Ishikawa (cell line): Measurements from ENCODE around the gene HES6.

ENCODE experiments used
- CEBPB ChIP-seq: IDR thresholded peaks from 2 replicates; pipeline ENCODE4 v1.6.1; 2012
- CREB1 ChIP-seq: IDR thresholded peaks from 2 replicates; pipeline ENCODE4 v1.6.1; 2012; ENCODE audit warnings: low read depth
- EGR1 ChIP-seq: IDR thresholded peaks from 2 replicates; pipeline ENCODE4 v1.6.1; 2012
- EP300 ChIP-seq: IDR thresholded peaks from 2 replicates; pipeline ENCODE4 v1.6.1; 2012; ENCODE audit warnings: borderline replicate concordance
- FOXM1 ChIP-seq: IDR thresholded peaks from 2 replicates; pipeline ENCODE4 v1.6.1; 2012; ENCODE audit warnings: low read depth, borderline replicate concordance
- NFIC ChIP-seq: IDR thresholded peaks from 2 replicates; pipeline ENCODE4 v1.6.1; 2012
- RAD21 ChIP-seq: IDR thresholded peaks from 2 replicates; pipeline ENCODE4 v1.6.1; 2012; ENCODE audit warnings: low read depth
- TAF1 ChIP-seq: IDR thresholded peaks from 2 replicates; pipeline ENCODE4 v1.6.1; 2012; ENCODE audit warnings: low read depth, mild to moderate bottlenecking
- TCF12 ChIP-seq: IDR thresholded peaks from 2 replicates; pipeline ENCODE4 v1.6.1; 2012; ENCODE audit warnings: low read depth
- TEAD4 ChIP-seq: IDR thresholded peaks from 2 replicates; pipeline ENCODE4 v1.6.1; 2012
- YY1 ChIP-seq: IDR thresholded peaks from 2 replicates; pipeline ENCODE4 v1.6.1; 2012; ENCODE audit warnings: low read depth
- ZBTB7A ChIP-seq: IDR thresholded peaks from 2 replicates; pipeline ENCODE4 v1.6.1; 2012; ENCODE audit warnings: low read depth
- TF ChIP-seq, protein P1 (sequence below): IDR thresholded peaks from 2 replicates; pipeline ENCODE4 v1.6.1; 2012; ENCODE audit warnings: low read depth, mild to moderate bottlenecking
- TF ChIP-seq, protein P2 (sequence below): IDR thresholded peaks from 2 replicates; pipeline ENCODE4 v1.6.1; 2012
- TF ChIP-seq, protein P3 (sequence below): IDR thresholded peaks from 2 replicates; pipeline ENCODE4 v1.6.1; 2012

Gene HES6

DNA sequence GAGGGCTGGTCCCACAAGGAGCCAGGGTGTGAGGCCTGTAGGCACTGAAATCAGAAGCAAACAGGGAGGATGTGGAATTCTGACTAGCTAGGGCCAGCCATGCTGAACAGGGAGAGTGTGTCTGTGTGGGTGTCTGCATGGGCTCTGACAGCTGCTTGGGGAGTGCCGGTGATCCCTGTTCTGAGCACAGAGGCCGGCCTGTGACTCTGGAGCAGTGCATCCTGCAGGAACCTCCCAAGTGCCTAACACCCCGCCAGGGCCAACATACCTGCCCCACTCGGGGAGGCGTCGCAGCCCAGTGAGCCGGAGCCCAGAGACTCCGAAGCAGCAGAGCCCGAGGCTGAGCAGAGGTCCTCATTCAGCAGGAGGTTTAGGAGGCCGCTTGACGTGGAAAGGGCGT, 11.5 kb upstream of the HES6 start:
- TF ChIP-seq, protein P1, sequence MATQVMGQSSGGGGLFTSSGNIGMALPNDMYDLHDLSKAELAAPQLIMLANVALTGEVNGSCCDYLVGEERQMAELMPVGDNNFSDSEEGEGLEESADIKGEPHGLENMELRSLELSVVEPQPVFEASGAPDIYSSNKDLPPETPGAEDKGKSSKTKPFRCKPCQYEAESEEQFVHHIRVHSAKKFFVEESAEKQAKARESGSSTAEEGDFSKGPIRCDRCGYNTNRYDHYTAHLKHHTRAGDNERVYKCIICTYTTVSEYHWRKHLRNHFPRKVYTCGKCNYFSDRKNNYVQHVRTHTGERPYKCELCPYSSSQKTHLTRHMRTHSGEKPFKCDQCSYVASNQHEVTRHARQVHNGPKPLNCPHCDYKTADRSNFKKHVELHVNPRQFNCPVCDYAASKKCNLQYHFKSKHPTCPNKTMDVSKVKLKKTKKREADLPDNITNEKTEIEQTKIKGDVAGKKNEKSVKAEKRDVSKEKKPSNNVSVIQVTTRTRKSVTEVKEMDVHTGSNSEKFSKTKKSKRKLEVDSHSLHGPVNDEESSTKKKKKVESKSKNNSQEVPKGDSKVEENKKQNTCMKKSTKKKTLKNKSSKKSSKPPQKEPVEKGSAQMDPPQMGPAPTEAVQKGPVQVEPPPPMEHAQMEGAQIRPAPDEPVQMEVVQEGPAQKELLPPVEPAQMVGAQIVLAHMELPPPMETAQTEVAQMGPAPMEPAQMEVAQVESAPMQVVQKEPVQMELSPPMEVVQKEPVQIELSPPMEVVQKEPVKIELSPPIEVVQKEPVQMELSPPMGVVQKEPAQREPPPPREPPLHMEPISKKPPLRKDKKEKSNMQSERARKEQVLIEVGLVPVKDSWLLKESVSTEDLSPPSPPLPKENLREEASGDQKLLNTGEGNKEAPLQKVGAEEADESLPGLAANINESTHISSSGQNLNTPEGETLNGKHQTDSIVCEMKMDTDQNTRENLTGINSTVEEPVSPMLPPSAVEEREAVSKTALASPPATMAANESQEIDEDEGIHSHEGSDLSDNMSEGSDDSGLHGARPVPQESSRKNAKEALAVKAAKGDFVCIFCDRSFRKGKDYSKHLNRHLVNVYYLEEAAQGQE, result no peak
- TF ChIP-seq YY1 (no peak), ZBTB7A (no peak), RAD21 (no peak)

DNA sequence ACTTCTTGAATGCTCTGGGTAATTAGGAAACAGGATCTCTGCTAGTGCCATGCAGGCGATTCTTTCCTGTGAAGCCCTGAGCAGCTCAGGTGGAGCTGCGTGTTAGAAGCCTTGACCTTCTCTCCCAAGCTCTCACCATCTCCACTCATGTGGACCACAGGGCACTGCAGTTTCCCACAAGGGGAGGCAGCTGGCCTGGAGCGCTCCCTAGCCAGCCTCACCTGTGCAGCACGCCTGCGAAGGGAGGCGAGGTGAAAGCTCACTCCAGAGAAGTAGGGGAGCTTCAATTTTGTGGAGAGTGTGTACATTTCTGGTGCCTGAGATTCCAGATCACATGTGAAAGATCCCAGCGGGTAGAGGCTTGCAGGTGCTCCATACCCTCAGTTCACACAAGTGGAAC, 11.1 kb upstream of the HES6 start:
- TF ChIP-seq TCF12 (no peak), NFIC (no peak), YY1 (no peak), CREB1 (no peak), FOXM1 (no peak), CEBPB (no peak), TAF1 (no peak)

DNA sequence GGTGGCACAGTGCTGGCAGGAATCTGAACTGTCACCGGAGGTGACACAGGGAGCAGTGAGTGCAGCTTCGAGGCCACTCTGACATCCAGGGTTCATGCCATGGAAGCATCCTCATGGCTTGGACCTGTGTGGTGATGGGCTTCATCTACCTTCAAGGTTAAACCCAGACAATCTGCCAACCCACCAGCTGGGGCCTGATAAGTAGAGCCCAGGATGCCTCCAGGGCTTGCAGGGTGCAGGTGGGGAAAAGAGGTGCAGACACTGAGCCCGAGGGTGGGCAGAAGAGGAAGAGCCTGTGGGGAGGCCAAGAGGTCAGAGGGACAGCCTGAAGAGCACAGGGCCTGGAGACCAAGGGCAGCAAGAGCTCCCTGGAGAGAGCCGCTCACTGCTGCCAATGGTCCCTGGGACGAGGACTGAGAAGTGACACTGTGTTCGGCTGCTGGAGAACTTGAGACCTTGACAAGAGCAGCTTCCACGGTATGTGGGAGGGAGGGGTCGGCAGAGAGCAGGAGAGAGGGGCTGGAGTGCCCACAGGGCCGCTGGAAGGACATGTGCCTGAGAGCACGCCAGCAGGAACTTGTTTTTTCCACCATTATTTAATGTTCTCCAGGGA, 8.1 kb upstream of the HES6 start:
- TF ChIP-seq CEBPB, result no peak

DNA sequence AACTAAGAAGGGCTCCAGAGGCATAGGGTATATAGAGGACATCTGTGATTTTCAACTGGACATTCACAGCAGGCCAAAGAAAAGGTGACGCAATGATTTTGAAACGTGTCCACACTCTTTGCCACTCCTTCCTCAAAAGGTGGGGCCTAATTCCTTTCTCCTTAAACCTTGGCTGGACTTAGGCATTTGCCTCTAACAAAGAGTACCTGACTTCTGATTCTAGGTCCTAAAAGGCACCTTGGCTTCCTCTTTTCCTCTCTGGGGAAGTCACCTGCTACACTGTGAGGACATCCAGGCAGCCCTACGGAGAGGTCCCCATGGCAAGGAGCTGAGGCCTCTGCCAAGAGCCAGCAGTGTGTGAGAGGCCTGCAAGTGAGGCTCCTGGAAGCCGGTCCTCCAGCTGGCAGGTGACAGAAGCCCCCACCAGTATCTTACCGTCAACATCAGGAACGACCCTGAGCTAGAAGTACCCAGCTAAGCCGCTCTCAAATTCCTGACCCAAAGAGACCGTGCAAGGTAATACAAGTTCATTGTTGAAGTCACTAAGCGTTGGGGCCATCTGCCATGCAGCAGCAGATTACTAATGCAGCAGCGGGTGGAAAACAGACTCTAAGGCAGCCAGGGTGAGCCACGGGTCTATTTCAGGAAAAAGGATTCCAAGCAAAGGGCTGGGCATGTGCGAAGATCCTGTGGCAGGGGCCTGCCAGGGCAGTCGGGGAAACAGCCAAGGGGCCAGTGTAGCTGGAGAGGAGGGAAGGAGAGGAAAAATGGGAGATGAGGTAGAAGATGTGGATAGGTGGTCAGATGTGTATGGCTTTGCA, 7.4 kb upstream of the HES6 start:
- TF ChIP-seq ZBTB7A (no peak), NFIC (no peak), CEBPB (peak; percentile 87)
- TF ChIP-seq, protein P2, sequence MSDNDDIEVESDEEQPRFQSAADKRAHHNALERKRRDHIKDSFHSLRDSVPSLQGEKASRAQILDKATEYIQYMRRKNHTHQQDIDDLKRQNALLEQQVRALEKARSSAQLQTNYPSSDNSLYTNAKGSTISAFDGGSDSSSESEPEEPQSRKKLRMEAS, result no peak

DNA sequence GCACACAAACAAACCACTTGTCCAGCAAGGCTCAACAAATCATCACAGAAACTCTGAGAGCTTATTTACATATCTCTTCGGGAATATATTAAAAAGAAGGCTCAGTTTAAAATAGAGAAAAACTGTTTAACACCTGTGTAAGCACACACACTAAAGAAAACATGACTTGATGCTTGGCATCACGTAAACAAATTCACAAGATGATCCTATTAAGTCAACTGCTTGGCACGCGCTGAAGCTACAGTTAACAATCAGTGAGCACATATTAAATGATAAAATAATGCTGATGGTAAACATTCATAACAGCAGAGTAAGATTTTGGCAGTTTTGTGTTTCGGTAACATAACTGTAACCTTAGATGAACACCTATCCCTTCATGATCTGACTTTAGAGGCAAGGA, 4.3 kb upstream of the HES6 start:
- TF ChIP-seq, protein P1, result no peak
- TF ChIP-seq ZBTB7A (no peak), RAD21 (no peak), EGR1 (no peak), CEBPB (no peak), YY1 (no peak), TCF12 (no peak), TEAD4 (no peak)
- TF ChIP-seq, protein P3, sequence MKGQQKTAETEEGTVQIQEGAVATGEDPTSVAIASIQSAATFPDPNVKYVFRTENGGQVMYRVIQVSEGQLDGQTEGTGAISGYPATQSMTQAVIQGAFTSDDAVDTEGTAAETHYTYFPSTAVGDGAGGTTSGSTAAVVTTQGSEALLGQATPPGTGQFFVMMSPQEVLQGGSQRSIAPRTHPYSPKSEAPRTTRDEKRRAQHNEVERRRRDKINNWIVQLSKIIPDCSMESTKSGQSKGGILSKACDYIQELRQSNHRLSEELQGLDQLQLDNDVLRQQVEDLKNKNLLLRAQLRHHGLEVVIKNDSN, result no peak
- TF ChIP-seq, protein P2, result no peak

DNA sequence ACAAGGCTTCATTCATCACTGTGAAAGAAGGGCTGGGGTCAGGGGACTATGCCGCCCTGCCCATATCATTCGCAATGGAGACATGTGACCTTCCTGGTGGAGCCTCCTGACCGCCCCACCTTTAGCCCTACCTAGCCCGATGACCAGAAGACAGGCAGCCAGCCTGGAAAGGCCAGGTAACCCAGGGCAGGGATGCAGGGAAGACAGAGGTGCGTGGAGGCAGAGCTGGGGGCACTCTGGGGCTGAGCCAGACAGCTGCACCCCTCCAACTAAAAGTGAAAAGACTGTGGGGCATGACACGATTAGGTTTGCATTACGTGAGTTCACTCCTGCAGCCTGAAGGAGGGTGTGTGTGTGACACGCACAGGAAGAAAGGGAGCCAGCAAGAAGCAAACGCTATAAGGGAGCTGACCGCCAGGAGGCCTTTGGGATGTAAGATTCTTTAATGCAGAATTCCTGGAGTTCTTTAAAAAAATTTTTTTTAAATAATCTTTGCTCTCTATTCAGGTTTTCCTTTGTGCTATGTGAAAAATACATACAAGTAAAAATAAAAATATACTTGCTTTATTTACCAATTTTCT, 3.7 kb upstream of the HES6 start:
- no peak for TF ChIP-seq EGR1
- TF ChIP-seq TCF12, result no peak
- TF ChIP-seq NFIC, result no peak
- no peak for TF ChIP-seq RAD21
- TF ChIP-seq TEAD4, result no peak
- TF ChIP-seq EP300, result no peak
- TF ChIP-seq FOXM1, result no peak
- no peak for TF ChIP-seq TAF1
- TF ChIP-seq CEBPB, result no peak
- TF ChIP-seq, protein P1, result no peak
- TF ChIP-seq ZBTB7A, result no peak
- TF ChIP-seq, protein P3, result no peak
- TF ChIP-seq YY1, result no peak
- no peak for TF ChIP-seq CREB1
- TF ChIP-seq, protein P2, result no peak
